Sigmoid colon (tissue), 7 donors: ENCODE measurements around the gene FAM83E. TPM values are rescaled to one million over a fixed set of nuclear protein-coding genes. Genes with fewer than 3 reads are reported as not detected.

Experiments used
- DNase-seq: peaks from one replicate; pipeline ENCODE4 v3.0.0-alpha.2; 2019
- H3K27ac ChIP-seq, 4 donors: fragments of 200-600 bp; sonication (generic); one replicate each; pipeline ENCODE4 v1.5.1; 2016 to 2019; ENCODE audit warnings: mild to moderate bottlenecking in 1 of 4
- H3K27me3 ChIP-seq, 3 donors: fragments of 200-600 bp; sonication (generic); one replicate each; pipeline ENCODE4 v1.5.1; 2019; ENCODE audit warnings: mild to moderate bottlenecking in 1 of 3
- H3K36me3 ChIP-seq, 4 donors: fragments of 200-600 bp; sonication (generic); one replicate each; pipeline ENCODE4 v1.5.1; 2016 to 2019
- H3K4me1 ChIP-seq, 4 donors: fragments of 200-600 bp; sonication (generic); one replicate each; pipeline ENCODE4 v1.5.1; 2017 to 2019
- H3K4me3 ChIP-seq, 4 donors: fragments of 200-600 bp; sonication (generic); one replicate each; pipeline ENCODE4 v1.5.1; 2017 to 2019; ENCODE audit warnings: mild to moderate bottlenecking in 2 of 4, moderate library complexity in 1 of 4
- H3K9me3 ChIP-seq, 4 donors: fragments of 200-600 bp in 3 of 4; sonication (generic) in 3 of 4; one replicate each; pipeline versions ENCODE4 v1.5.1 to v1.6.1; 2013 to 2019
- EP300 ChIP-seq, 4 donors: sonication (generic); formaldehyde crosslinking; IDR thresholded peaks; one replicate each; pipeline ENCODE4 v1.6.1; 2017; ENCODE audit warnings: antibody characterized with exemption in 4 of 4
- POLR2A ChIP-seq, 2 donors: fragments of 450-650 bp; IDR thresholded peaks; one replicate each; pipeline ENCODE4 v1.6.1; 2016; ENCODE audit warnings: antibody characterized with exemption in 2 of 2, mild to moderate bottlenecking in 2 of 2, moderate library complexity in 2 of 2
- POLR2AphosphoS5 ChIP-seq, 4 donors: sonication (generic); formaldehyde crosslinking; IDR thresholded peaks; one replicate each; pipeline ENCODE4 v1.6.1; 2017; ENCODE audit warnings: antibody characterized with exemption in 4 of 4
- WGBS, 2 donors: extraction: QIAGEN DNeasy Blood & Tissue Kit; methylation state at CpG; one replicate each; pipeline ENCODE4 v1.1.7; 2013; 5-methylcytosine and 5-hydroxymethylcytosine counted together
- intact Hi-C: fragments of 100-400 bp; cut with DNase I; formaldehyde crosslinking; loops from one replicate; pipeline ENCODE4 v1.15.1; 2023
- polyA plus RNA-seq, 3 donors: library from polyadenylated mRNA; stranded (reverse); fragments of 200-250 nt; gene quantifications; one replicate each; pipeline ENCODE4 v1.2.3, GENCODE V29; 2013
- total RNA-seq, 4 donors: library from RNA; depleted of rRNA; stranded (reverse); fragments of >200 nt; gene quantifications; one replicate each; pipeline ENCODE4 v1.1.0, GENCODE V29; 2016
- TF ChIP-seq, protein P1 (sequence below), 4 experiments: fragments of 450-650 bp in 3 of 4; fragments of 200-600 bp in 1 of 4; IDR thresholded peaks; one replicate each; pipeline ENCODE4 v1.5.1; 2016 to 2019; ENCODE audit warnings: antibody characterized with exemption in 4 of 4, mild to moderate bottlenecking in 3 of 4, moderate library complexity in 2 of 4
- donor health status: healthy with polysubstance abuse.
- donor health status: Bipolar disorder and iron deficiency.
- donor health status: healthy.

Gene FAM83E
- total and polyA plus RNA-seq, 7 donors = 109 to 168 (median 125) TPM; not detected in 4

DNA sequence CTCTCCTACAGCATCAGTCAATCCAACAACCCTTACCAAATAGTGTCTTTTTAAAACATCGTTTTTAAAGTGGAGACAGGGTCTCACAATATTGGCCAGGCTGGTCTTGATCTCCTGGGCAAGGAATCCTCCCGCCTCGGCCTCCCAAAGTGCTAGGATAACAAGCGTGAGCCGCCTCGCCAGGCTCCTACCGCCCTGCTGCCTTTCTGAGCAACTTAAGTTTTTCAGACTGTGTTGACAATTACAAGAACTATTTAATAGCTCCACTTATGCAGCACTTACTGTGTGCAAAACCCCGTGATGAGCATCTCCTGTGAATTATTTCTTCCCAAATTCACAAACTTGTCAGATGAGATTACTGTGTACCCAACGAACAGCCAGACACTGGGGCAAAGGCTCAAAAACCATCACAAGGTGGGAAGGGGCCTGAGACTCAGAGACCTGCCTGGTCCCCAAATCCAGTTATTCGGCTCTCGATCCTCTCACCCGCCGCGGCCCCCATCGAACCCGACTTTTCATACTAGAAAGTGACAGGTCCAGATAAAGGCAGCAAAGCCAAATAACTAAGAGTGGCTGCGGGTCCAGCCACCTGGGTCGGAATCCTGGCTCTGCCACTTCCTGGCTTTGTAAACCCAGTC, 3.5 kb upstream of the FAM83E start:
- H3K27me3 ChIP-seq = no peaks in the 10 kb centered on the region
- peak overlapping the region; percentile 56 to 73 (median 64) for H3K4me3 ChIP-seq
- TF ChIP-seq POLR2A (IDR thresholded peaks at IDR 0.05) (no peak), EP300 (IDR thresholded peaks at IDR 0.05) (no peak), POLR2AphosphoS5 (IDR thresholded peaks at IDR 0.05) (no peak)
- TF ChIP-seq, protein P1, sequence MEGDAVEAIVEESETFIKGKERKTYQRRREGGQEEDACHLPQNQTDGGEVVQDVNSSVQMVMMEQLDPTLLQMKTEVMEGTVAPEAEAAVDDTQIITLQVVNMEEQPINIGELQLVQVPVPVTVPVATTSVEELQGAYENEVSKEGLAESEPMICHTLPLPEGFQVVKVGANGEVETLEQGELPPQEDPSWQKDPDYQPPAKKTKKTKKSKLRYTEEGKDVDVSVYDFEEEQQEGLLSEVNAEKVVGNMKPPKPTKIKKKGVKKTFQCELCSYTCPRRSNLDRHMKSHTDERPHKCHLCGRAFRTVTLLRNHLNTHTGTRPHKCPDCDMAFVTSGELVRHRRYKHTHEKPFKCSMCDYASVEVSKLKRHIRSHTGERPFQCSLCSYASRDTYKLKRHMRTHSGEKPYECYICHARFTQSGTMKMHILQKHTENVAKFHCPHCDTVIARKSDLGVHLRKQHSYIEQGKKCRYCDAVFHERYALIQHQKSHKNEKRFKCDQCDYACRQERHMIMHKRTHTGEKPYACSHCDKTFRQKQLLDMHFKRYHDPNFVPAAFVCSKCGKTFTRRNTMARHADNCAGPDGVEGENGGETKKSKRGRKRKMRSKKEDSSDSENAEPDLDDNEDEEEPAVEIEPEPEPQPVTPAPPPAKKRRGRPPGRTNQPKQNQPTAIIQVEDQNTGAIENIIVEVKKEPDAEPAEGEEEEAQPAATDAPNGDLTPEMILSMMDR (IDR thresholded peaks at IDR 0.05) = no peak
- peak overlapping the region; percentile 91 to 95 (median 94) for H3K27ac ChIP-seq
- WGBS, 2 donors = 1% methylated on average over 18 of the region's 18 CpGs
- peaks cover 10 to 32% (median 25%) of the 10 kb centered on the region in 4 donors for H3K36me3 ChIP-seq
- H3K4me1 ChIP-seq = peaks cover 0 to 56% (median 40%) of the 10 kb centered on the region in 4 donors
- H3K9me3 ChIP-seq = no peaks in the 10 kb centered on the region
- no peak for DNase-seq
- intact Hi-C loops = loop anchor here (1.0 kb wide), 1 partner anchor 29 kb away; no protein-coding TSS in a partner anchor

DNA sequence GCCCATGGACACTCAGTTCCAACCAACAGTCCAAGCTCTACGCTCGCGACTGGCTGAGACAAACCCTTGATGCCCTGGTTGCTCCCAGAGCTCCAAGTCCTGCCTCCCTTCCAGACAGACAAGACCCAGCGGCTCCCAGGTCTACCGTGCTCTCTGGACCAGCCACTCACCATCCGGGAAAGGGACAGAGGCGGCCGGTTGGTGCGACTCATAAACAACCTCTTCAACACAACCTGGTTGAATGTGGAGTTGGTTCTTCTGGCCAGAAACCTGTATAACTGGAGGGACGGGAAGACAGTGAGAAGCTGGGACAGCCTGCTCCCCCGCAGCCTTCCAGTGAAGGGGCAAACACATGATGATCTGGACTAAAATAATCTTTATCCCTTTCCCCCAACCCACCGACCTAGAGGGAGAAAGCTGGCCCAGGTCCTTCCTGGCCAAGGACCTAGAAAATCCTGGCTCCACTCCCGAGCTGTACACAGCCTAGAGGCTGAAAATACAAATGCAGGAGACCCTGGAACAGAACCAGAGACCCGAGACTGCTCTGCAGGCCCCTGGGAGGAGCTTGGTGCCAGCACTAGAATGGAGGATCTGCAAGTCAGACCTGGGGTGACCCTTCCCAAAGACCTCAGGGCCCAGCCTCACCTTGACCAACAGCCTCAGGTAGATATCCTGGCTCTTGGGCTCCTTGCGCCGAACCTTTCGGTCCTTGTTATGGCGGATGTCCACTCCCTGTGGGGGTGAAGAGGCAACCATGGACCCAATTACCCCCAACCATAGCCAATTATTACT, 2.5 kb upstream of the FAM83E start:
- no peaks in the 10 kb centered on the region for H3K27me3 ChIP-seq
- peaks cover 10 to 32% (median 25%) of the 10 kb centered on the region in 4 donors for H3K36me3 ChIP-seq
- H3K9me3 ChIP-seq = no peaks in the 10 kb centered on the region
- H3K27ac ChIP-seq = peak overlapping the region in 3 of 4 donors; percentile 91 to 95 (median 94)
- DNase-seq = no peak
- H3K4me1 ChIP-seq = peaks cover 0 to 47% (median 32%) of the 10 kb centered on the region in 4 donors
- TF ChIP-seq, protein P1 (IDR thresholded peaks at IDR 0.05) = no peak
- no peak for TF ChIP-seq POLR2AphosphoS5 (IDR thresholded peaks at IDR 0.05)
- TF ChIP-seq POLR2A (IDR thresholded peaks at IDR 0.05) = no peak
- TF ChIP-seq EP300 (IDR thresholded peaks at IDR 0.05) = no peak
- H3K4me3 ChIP-seq = peak overlapping the region in 3 of 4 donors; percentile 56 to 73 (median 70)
- WGBS, 2 donors = 25 to 60% methylated on average over 18 of the region's 18 CpGs
- intact Hi-C loops = no loop called here

DNA sequence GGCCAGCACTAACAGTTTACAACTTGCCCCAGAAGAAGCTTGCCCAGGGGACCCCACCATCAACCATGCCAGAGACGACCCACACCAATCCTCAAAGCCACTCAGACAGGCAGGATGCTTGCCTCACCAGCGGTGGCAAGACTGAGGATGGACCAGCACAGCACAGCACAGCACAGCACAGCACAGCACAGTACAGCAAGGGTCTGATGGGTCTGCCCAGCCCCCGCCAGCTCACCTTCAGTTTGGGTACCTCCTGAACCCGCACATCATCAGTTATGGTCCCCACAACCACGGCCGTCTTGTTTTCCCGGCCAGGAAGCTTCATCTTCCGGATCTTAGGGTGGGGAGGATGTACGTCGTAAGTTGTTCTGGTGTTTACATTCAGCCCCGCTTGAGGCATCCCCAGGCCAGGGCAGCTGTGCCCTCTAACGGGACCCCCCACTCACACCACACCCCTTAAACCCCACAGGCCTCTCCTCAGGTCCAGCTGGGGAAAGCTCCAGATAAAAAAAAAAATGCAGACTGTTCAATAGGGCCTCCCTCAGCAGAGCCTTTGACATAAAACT, 1.7 kb upstream of the FAM83E start:
- H3K36me3 ChIP-seq = peaks cover 10 to 32% (median 25%) of the 10 kb centered on the region in 4 donors
- H3K4me3 ChIP-seq = no peak overlapping the region
- WGBS, 2 donors = 31 to 59% methylated on average over 12 of the region's 12 CpGs
- peaks cover 0 to 44% (median 30%) of the 10 kb centered on the region in 4 donors for H3K4me1 ChIP-seq
- no peak for DNase-seq
- no peaks in the 10 kb centered on the region for H3K9me3 ChIP-seq
- peak overlapping the region in 2 of 4 donors; percentile 94 to 95 for H3K27ac ChIP-seq
- intact Hi-C loops = no loop called here
- no peaks in the 10 kb centered on the region for H3K27me3 ChIP-seq
- TF ChIP-seq EP300 (IDR thresholded peaks at IDR 0.05) (no peak), POLR2A (IDR thresholded peaks at IDR 0.05) (no peak), POLR2AphosphoS5 (IDR thresholded peaks at IDR 0.05) (no peak)
- TF ChIP-seq, protein P1 (IDR thresholded peaks at IDR 0.05) = no peak

DNA sequence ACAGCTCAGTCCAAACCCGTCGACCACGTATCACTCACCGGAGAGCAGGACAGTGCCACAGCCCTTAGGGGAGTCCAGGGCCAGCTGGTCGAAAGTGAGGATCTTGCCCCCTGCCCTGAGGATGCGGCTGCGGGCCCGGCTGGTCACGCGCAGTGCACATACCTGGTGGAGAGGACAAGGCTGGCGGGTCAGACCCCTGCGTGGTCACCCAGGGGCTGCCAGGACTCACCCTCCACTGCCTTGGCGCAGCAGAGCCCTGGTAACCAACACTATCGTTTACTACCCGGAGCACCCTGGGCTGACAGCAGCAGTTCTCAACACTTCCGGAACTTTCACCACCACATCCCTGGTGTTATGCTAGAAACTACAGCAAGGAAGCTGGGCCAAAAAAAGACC, 1.2 kb upstream of the FAM83E start:
- Histone ChIP-seq H3K36me3 (peaks cover 10 to 32% (median 25%) of the 10 kb centered on the region in 4 donors), H3K27me3 (no peaks in the 10 kb centered on the region), H3K4me1 (peaks cover 0 to 44% (median 30%) of the 10 kb centered on the region in 4 donors), H3K9me3 (no peaks in the 10 kb centered on the region), H3K27ac (peak overlapping the region in 1 of 4 donors; percentile 6), H3K4me3 (no peak overlapping the region)
- DNase-seq = no peak
- 54 to 84% methylated on average over 16 of the region's 16 CpGs for WGBS, 2 donors
- TF ChIP-seq, protein P1 (IDR thresholded peaks at IDR 0.05) = no peak
- TF ChIP-seq POLR2A (IDR thresholded peaks at IDR 0.05) (no peak), EP300 (IDR thresholded peaks at IDR 0.05) (no peak), POLR2AphosphoS5 (IDR thresholded peaks at IDR 0.05) (no peak)
- intact Hi-C loops = no loop called here
